HepG2 (cell line): Measurements from ENCODE around the gene XRCC5. TPM values are rescaled to one million over a fixed set of nuclear protein-coding genes. Genes with fewer than 3 reads are reported as not detected.

ENCODE experiments used
- ATRX ChIP-seq: sonication (generic); formaldehyde crosslinking; IDR thresholded peaks from 2 replicates; pipeline ENCODE4 v1.4.0; 2020; ENCODE audit warnings: missing genetic modification reagents, borderline replicate concordance
- ETV5 ChIP-seq: IDR thresholded peaks from 2 replicates; pipeline ENCODE4 v1.6.1; 2018; ENCODE audit warnings: missing biosample characterization, missing genetic modification reagents, inconsistent platforms, borderline replicate concordance
- FOXP1 ChIP-seq, 2 experiments: fragments of 450-650 bp in 1 of 2; IDR thresholded peaks; 2 replicates each; pipeline ENCODE4 v1.6.1; 2017 to 2018; ENCODE audit warnings: antibody characterized with exemption in 1 of 2
- GATAD2A ChIP-seq: IDR thresholded peaks from 2 replicates; pipeline ENCODE4 v1.6.1; 2016
- KDM5A ChIP-seq: fragments of 200-600 bp; sonication (generic); IDR thresholded peaks from 2 replicates; pipeline ENCODE4 v1.7.0; 2018; ENCODE audit warnings: antibody characterized with exemption, mild to moderate bottlenecking, low read length, borderline replicate concordance
- PAWR ChIP-seq: sonication (generic); formaldehyde crosslinking; IDR thresholded peaks from 2 replicates; pipeline ENCODE4 v1.4.0; 2020; ENCODE audit warnings: missing genetic modification reagents, mild to moderate bottlenecking, borderline replicate concordance
- SMC3 ChIP-seq: IDR thresholded peaks from 2 replicates; pipeline ENCODE4 v1.6.1; 2011; ENCODE audit warnings: low read length, improper control_type of control experiment
- TBP ChIP-seq: sonication (generic); formaldehyde crosslinking; IDR thresholded peaks from 2 replicates; pipeline ENCODE4 v1.5.0; 2020; ENCODE audit warnings: missing genetic modification reagents
- TGIF2 ChIP-seq: IDR thresholded peaks from 2 replicates; pipeline ENCODE4 v1.6.1; 2016; ENCODE audit warnings: control low read depth, missing compliant biosample characterization
- ZBTB42 ChIP-seq: sonication (generic); formaldehyde crosslinking; IDR thresholded peaks from 2 replicates; pipeline ENCODE4 v1.5.0; 2020; ENCODE audit warnings: mild to moderate bottlenecking, missing genetic modification reagents
- ZFP36L1 ChIP-seq: sonication (generic); formaldehyde crosslinking; IDR thresholded peaks from 2 replicates; pipeline ENCODE4 v1.8.0; 2022; ENCODE audit warnings: mild to moderate bottlenecking, missing genetic modification reagents, moderate library complexity
- ZMAT3 ChIP-seq: sonication (generic); formaldehyde crosslinking; conservative IDR thresholded peaks from 2 replicates; pipeline ENCODE4 v1.7.0; 2021; ENCODE audit warnings: missing genetic modification reagents
- ZNF234 ChIP-seq: sonication (generic); formaldehyde crosslinking; conservative IDR thresholded peaks from 2 replicates; pipeline ENCODE4 v1.5.1; 2020; ENCODE audit warnings: mild to moderate bottlenecking, missing genetic modification reagents
- ZNF331 ChIP-seq: sonication (generic); formaldehyde crosslinking; IDR thresholded peaks from 2 replicates; pipeline ENCODE4 v1.4.0; 2020; ENCODE audit warnings: missing genetic modification reagents
- ZNF652 ChIP-seq: IDR thresholded peaks from 2 replicates; pipeline ENCODE4 v1.6.1; 2016; ENCODE audit warnings: low read depth, borderline replicate concordance
- polyA plus RNA-seq, 8 experiments: library from polyadenylated mRNA; depleted of rRNA in 3 of 8; stranded (reverse) in 7 of 8; unstranded in 1 of 8; fragments of >200 nt; fragmentation: Illumina TruSeq in 4 of 8; extraction: Trizol in 4 of 8; gene quantifications; 2 replicates each; pipeline versions ENCODE4 v1.2.1 to v1.2.3, GENCODE V29; 2011 to 2016; ENCODE audit warnings: low read depth in 4 of 8, missing spikeins in 1 of 8, mixed read lengths in 1 of 8; ENCODE audit not compliant: insufficient read depth in 1 of 8
- total RNA-seq, 5 experiments: library from RNA; depleted of rRNA; stranded (reverse); fragments of >200 nt; fragmentation: Illumina TruSeq; extraction: Trizol; gene quantifications; 2 replicates each; pipeline ENCODE4 v1.2.3, GENCODE V29; 2016; ENCODE audit warnings: low read depth in 1 of 5
- TF ChIP-seq, protein P1 (sequence below): sonication (generic); formaldehyde crosslinking; IDR thresholded peaks from 2 replicates; pipeline ENCODE4 v1.8.0; 2022; ENCODE audit warnings: mild to moderate bottlenecking, missing genetic modification reagents
- TF ChIP-seq, protein P2 (sequence below): sonication (generic); formaldehyde crosslinking; IDR thresholded peaks from 2 replicates; pipeline ENCODE4 v1.4.0; 2020; ENCODE audit warnings: missing genetic modification reagents
- TF ChIP-seq, protein P3 (sequence below): sonication (generic); formaldehyde crosslinking; IDR thresholded peaks from 2 replicates; pipeline ENCODE4 v1.5.0; 2020; ENCODE audit warnings: mild to moderate bottlenecking, missing genetic modification reagents, moderate library complexity
- TF ChIP-seq, protein P4 (sequence below): sonication (generic); formaldehyde crosslinking; IDR thresholded peaks from 2 replicates; pipeline ENCODE4 v1.4.0; 2020; ENCODE audit warnings: mild to moderate bottlenecking, missing genetic modification reagents
- TF ChIP-seq, protein P5 (sequence below): sonication (generic); formaldehyde crosslinking; IDR thresholded peaks from 2 replicates; pipeline ENCODE4 v1.4.0; 2020; ENCODE audit warnings: mild to moderate bottlenecking, missing genetic modification reagents
- TF ChIP-seq, protein P6 (sequence below): sonication (generic); formaldehyde crosslinking; IDR thresholded peaks from 2 replicates; pipeline ENCODE4 v1.4.0; 2020; ENCODE audit warnings: missing genetic modification reagents
- TF ChIP-seq, protein P7 (sequence below): IDR thresholded peaks from 2 replicates; pipeline ENCODE4 v1.6.1; 2016; ENCODE audit warnings: missing genetic modification reagents, missing compliant biosample characterization

The XRCC5 gene
- total and polyA plus RNA-seq, 2 of the 13 experiments (the other 11 are each of a cell fraction or from before 2014, with no cell fraction given): 264 to 454 TPM

DNA sequence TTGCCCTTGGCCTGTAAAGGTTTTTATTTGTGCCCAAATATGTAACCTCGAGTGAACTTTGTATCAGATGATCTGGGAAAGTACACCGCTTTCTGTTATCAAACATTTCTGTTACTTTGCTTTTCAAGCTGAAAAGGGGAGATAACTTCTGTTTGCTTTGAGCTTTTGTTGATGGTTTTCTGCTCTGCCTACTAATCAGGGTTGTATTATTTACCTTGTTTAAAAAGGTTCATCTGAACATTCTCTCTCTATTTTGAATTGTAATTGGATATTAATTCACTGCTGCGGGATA, 79.4 kb downstream of the XRCC5 start (continued):
- no peak for TF ChIP-seq ETV5 (CRISPR knock-in tag)
- TF ChIP-seq KDM5A: no peak
- no peak for TF ChIP-seq ZBTB42
- TF ChIP-seq TBP: no peak
- no peak for TF ChIP-seq ATRX (CRISPR knock-in tag)
- TF ChIP-seq, protein P1, sequence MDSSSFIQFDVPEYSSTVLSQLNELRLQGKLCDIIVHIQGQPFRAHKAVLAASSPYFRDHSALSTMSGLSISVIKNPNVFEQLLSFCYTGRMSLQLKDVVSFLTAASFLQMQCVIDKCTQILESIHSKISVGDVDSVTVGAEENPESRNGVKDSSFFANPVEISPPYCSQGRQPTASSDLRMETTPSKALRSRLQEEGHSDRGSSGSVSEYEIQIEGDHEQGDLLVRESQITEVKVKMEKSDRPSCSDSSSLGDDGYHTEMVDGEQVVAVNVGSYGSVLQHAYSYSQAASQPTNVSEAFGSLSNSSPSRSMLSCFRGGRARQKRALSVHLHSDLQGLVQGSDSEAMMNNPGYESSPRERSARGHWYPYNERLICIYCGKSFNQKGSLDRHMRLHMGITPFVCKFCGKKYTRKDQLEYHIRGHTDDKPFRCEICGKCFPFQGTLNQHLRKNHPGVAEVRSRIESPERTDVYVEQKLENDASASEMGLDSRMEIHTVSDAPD: no peak
- TF ChIP-seq, protein P2, sequence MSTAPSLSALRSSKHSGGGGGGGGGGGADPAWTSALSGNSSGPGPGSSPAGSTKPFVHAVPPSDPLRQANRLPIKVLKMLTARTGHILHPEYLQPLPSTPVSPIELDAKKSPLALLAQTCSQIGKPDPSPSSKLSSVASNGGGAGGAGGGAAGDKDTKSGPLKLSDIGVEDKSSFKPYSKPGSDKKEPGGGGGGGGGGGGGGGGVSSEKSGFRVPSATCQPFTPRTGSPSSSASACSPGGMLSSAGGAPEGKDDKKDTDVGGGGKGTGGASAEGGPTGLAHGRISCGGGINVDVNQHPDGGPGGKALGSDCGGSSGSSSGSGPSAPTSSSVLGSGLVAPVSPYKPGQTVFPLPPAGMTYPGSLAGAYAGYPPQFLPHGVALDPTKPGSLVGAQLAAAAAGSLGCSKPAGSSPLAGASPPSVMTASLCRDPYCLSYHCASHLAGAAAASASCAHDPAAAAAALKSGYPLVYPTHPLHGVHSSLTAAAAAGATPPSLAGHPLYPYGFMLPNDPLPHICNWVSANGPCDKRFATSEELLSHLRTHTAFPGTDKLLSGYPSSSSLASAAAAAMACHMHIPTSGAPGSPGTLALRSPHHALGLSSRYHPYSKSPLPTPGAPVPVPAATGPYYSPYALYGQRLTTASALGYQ (CRISPR knock-in tag): no peak
- TF ChIP-seq, protein P3, sequence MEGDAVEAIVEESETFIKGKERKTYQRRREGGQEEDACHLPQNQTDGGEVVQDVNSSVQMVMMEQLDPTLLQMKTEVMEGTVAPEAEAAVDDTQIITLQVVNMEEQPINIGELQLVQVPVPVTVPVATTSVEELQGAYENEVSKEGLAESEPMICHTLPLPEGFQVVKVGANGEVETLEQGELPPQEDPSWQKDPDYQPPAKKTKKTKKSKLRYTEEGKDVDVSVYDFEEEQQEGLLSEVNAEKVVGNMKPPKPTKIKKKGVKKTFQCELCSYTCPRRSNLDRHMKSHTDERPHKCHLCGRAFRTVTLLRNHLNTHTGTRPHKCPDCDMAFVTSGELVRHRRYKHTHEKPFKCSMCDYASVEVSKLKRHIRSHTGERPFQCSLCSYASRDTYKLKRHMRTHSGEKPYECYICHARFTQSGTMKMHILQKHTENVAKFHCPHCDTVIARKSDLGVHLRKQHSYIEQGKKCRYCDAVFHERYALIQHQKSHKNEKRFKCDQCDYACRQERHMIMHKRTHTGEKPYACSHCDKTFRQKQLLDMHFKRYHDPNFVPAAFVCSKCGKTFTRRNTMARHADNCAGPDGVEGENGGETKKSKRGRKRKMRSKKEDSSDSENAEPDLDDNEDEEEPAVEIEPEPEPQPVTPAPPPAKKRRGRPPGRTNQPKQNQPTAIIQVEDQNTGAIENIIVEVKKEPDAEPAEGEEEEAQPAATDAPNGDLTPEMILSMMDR (CRISPR knock-in tag): no peak
- 0 out of 2 replicates have a peak, but pooled peaks have one; percentile 24 for TF ChIP-seq ZNF331 (CRISPR knock-in tag)
- TF ChIP-seq GATAD2A (CRISPR knock-in tag): no peak
- no peak for TF ChIP-seq ZFP36L1 (CRISPR knock-in tag)
- TF ChIP-seq PAWR (CRISPR knock-in tag): no peak
- TF ChIP-seq ZNF234: no peak
- TF ChIP-seq ZNF652: no peak
- TF ChIP-seq, protein P4, sequence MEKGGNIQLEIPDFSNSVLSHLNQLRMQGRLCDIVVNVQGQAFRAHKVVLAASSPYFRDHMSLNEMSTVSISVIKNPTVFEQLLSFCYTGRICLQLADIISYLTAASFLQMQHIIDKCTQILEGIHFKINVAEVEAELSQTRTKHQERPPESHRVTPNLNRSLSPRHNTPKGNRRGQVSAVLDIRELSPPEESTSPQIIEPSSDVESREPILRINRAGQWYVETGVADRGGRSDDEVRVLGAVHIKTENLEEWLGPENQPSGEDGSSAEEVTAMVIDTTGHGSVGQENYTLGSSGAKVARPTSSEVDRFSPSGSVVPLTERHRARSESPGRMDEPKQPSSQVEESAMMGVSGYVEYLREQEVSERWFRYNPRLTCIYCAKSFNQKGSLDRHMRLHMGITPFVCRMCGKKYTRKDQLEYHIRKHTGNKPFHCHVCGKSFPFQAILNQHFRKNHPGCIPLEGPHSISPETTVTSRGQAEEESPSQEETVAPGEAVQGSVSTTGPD (CRISPR knock-in tag): no peak
- TF ChIP-seq, protein P5, sequence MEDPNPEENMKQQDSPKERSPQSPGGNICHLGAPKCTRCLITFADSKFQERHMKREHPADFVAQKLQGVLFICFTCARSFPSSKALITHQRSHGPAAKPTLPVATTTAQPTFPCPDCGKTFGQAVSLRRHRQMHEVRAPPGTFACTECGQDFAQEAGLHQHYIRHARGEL (CRISPR knock-in tag): no peak
- TF ChIP-seq, protein P6, sequence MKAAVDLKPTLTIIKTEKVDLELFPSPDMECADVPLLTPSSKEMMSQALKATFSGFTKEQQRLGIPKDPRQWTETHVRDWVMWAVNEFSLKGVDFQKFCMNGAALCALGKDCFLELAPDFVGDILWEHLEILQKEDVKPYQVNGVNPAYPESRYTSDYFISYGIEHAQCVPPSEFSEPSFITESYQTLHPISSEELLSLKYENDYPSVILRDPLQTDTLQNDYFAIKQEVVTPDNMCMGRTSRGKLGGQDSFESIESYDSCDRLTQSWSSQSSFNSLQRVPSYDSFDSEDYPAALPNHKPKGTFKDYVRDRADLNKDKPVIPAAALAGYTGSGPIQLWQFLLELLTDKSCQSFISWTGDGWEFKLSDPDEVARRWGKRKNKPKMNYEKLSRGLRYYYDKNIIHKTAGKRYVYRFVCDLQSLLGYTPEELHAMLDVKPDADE (CRISPR knock-in tag): no peak
- TF ChIP-seq, protein P7, sequence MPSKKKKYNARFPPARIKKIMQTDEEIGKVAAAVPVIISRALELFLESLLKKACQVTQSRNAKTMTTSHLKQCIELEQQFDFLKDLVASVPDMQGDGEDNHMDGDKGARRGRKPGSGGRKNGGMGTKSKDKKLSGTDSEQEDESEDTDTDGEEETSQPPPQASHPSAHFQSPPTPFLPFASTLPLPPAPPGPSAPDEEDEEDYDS (CRISPR knock-in tag): no peak
- no peak for TF ChIP-seq FOXP1 (IDR thresholded peaks at IDR 0.05)
- peak; percentile 20; the same call in 1 of the 2 replicates for TF ChIP-seq FOXP1 (CRISPR knock-in tag; IDR thresholded peaks at IDR 0.05)
- TF ChIP-seq ZMAT3 (CRISPR knock-in tag): no peak
- no peak for TF ChIP-seq SMC3
- TF ChIP-seq TGIF2 (CRISPR knock-in tag): no peak
